Measurements from ENCODE around the gene PAQR5.

- TF ChIP-seq CTCF (conservative IDR thresholded peaks at IDR 0.05) (no peak), EZH2 (IDR thresholded peaks at IDR 0.05; ENCODE audit: low read depth) (no peak)
These were observed 87.1 kb downstream of the PAQR5 start for GRCh38 chr15:69385831-69386230.
